ENCODE results near the gene MAST2. TPM values are rescaled to one million over a fixed set of nuclear protein-coding genes. Genes with fewer than 3 reads are reported as not detected.

The MAST2 gene
- total RNA-seq, 4 donors from 2014 or later: 31.1 to 76.9 (median 73.4) TPM

- Histone ChIP-seq H3K4me1 (peaks cover 0 to 4% (median 0%) of the 10 kb centered on the region in 3 donors), H3K36me3 (no peaks in the 10 kb centered on the region), H3K4me3 (no peak overlapping the region), H3K27ac (no peak overlapping the region), H3K27me3 (no peaks in the 10 kb centered on the region), H3K9me3 (no peaks in the 10 kb centered on the region)
- 43 to 83% methylated on average over 1 of the region's 1 CpG for WGBS, 2 donors (ENCODE audit: low coverage in 1 of 2)
- ATAC-seq: no peak
- TF ChIP-seq, protein P1, sequence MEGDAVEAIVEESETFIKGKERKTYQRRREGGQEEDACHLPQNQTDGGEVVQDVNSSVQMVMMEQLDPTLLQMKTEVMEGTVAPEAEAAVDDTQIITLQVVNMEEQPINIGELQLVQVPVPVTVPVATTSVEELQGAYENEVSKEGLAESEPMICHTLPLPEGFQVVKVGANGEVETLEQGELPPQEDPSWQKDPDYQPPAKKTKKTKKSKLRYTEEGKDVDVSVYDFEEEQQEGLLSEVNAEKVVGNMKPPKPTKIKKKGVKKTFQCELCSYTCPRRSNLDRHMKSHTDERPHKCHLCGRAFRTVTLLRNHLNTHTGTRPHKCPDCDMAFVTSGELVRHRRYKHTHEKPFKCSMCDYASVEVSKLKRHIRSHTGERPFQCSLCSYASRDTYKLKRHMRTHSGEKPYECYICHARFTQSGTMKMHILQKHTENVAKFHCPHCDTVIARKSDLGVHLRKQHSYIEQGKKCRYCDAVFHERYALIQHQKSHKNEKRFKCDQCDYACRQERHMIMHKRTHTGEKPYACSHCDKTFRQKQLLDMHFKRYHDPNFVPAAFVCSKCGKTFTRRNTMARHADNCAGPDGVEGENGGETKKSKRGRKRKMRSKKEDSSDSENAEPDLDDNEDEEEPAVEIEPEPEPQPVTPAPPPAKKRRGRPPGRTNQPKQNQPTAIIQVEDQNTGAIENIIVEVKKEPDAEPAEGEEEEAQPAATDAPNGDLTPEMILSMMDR (IDR thresholded peaks at IDR 0.05): no peak
- TF ChIP-seq EP300 (IDR thresholded peaks at IDR 0.05) (no peak), POLR2AphosphoS5 (IDR thresholded peaks at IDR 0.05) (no peak), POLR2A (IDR thresholded peaks at IDR 0.05) (no peak)
Measured at GRCh38 chr1:46084553-46085451, 281.4 kb downstream of the MAST2 start.

Other genes starting within 250 kb of the MAST2 start
- gene NASP, start 219.6 kb upstream of the MAST2 start, total RNA-seq: 10 to 100 TPM; 44.3 to 79.7 (median 54.2) TPM
- gene CCDC17, start 179.6 kb upstream of the MAST2 start, total RNA-seq: 1 to 10 TPM; 1.2 to 4.7 (median 1.6) TPM
- 100 to 1,000 TPM in 3 of 4 donors, 10 to 100 TPM in 1; 98.6 to 147 (median 115) TPM for gene GPBP1L1, start 117.1 kb upstream of the MAST2 start, total RNA-seq
- 10 to 100 TPM; 10.6 to 27.1 (median 21.9) TPM for gene TMEM69, start 115.4 kb upstream of the MAST2 start, total RNA-seq
- 10 to 100 TPM in 1 of 4 donors, 1 to 10 TPM in 3; 6.7 to 16.3 (median 8.0) TPM for gene IPP, start 53.0 kb upstream of the MAST2 start, total RNA-seq